ENCODE data around the gene DRC3. TPM values are rescaled to one million over a fixed set of nuclear protein-coding genes. Genes with fewer than 3 reads are reported as not detected.

The DRC3 gene
- total and polyA plus RNA-seq, 2 donors (not counting 3 experiments of a cell fraction or from before 2014, with no cell fraction given), result 1.6 to 2.9 TPM

DNA sequence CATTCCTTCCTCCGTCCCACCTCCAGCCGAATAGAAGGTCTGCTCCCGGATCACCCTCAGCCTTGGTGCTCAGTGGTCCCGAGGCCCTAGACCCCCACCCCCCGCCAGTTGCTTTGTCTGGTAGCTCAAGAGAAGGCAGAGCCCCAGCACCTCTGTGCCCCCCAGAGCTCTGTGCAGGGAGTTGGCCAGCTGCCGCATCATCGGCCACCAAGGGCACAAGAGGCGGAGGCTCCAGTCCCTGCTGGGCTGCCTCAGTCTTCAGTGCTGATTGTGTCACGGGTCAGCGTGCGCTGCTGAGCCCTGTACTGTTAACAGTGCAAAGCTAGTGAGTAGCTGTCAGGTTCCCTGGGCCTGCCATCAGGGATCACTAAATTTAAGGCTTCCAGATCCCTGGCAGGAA lies 92.9 kb downstream of the DRC3 start:
- intact Hi-C loops (cut with micrococcal nuclease) (no loop called here), dilution Hi-C loops (cut with MboI; ENCODE audit: extremely low pct_ligation_motif_present, low sequenced_read_pairs) (no loop called here)
- no peak overlapping the region for H3K27ac ChIP-seq (ENCODE audit: insufficient read depth, low read depth, low read length)
- no TSS peak for BruUV-seq (replicated peaks)
- no peak overlapping the region for H3K9ac ChIP-seq (replicated peaks; ENCODE audit: extremely low read depth, insufficient read depth, low read length)
- CTCF ChIA-PET, result no interaction called here
- no peak overlapping the region for H2AFZ ChIP-seq (ENCODE audit: low read depth, low read length)
- DNase-seq (ENCODE audit: low read depth, low spot score) (no peak), FAIRE-seq (no peak)
- no peaks in the 10 kb centered on the region for H3K9me3 ChIP-seq (replicated peaks; ENCODE audit: control insufficient read depth, insufficient read depth, low read length)
- no peaks in the 10 kb centered on the region for H3K4me1 ChIP-seq (ENCODE audit: control insufficient read depth, extremely low read depth, insufficient read depth, low read length)
- H3K27me3 ChIP-seq (ENCODE audit: control insufficient read depth in 2 of 2, insufficient read depth in 2 of 2, low read length in 2 of 2), result no peaks in the 10 kb centered on the region
- no peak for TF ChIP-seq POLR2AphosphoS5 (IDR thresholded peaks at IDR 0.05; ENCODE audit: insufficient read depth, low read depth, low read length)
- no peak for TF ChIP-seq GATA2 (IDR thresholded peaks at IDR 0.05; ENCODE audit: insufficient read depth, insufficient read length, low read depth, low read length)
- TF ChIP-seq POLR2A (IDR thresholded peaks at IDR 0.05; ENCODE audit: low read depth, low read length), result no peak
- TF ChIP-seq, protein P1, sequence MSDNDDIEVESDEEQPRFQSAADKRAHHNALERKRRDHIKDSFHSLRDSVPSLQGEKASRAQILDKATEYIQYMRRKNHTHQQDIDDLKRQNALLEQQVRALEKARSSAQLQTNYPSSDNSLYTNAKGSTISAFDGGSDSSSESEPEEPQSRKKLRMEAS (IDR thresholded peaks at IDR 0.05; ENCODE audit: insufficient read depth, insufficient read length), result no peak
- H3K4me2 ChIP-seq (ENCODE audit: insufficient read depth, low read length), result no peak overlapping the region
- H3K36me3 ChIP-seq (ENCODE audit: control insufficient read depth in 2 of 2, extremely low read depth in 1 of 2, insufficient read depth in 2 of 2, low read length in 2 of 2), result peaks cover 0 to 16% of the 10 kb centered on the region in 2 experiments
- POLR2A ChIA-PET, result no interaction called here
- no peaks in the 10 kb centered on the region for H3K79me2 ChIP-seq (ENCODE audit: control insufficient read depth, insufficient read depth, low read length)
- no peaks in the 10 kb centered on the region for H3K9me1 ChIP-seq (replicated peaks; ENCODE audit: control insufficient read depth, extremely low read depth, insufficient read depth, low read length)
- no peak overlapping the region for H3K4me3 ChIP-seq (replicated peaks in 1 of 3; ENCODE audit: insufficient read depth in 1 of 3, low read depth in 1 of 3, low read length in 3 of 3)
- H4K20me1 ChIP-seq (replicated peaks; ENCODE audit: control insufficient read depth, extremely low read depth, insufficient read depth, low read length), result no peaks in the 10 kb centered on the region

Other genes with a start within 250 kb of the DRC3 start
- gene SREBF1, start 135.9 kb upstream of the DRC3 start, total RNA-seq, result 109 and 117 TPM in 2 replicates
- 50.4 and 66.3 TPM in 2 replicates for gene SREBF1, start 135.9 kb upstream of the DRC3 start, polyA plus RNA-seq
- 37.6 and 41.5 TPM in 2 replicates for gene TOM1L2, start 462 bp upstream of the DRC3 start, total RNA-seq
- gene TOM1L2, start 462 bp upstream of the DRC3 start, polyA plus RNA-seq, result 31.7 and 36.0 TPM in 2 replicates
- gene ATPAF2, start 66.3 kb downstream of the DRC3 start, total RNA-seq, result 32.1 and 35.7 TPM in 2 replicates
- gene ATPAF2, start 66.3 kb downstream of the DRC3 start, polyA plus RNA-seq, result 23.2 and 27.3 TPM in 2 replicates
- 10.1 and 11.3 TPM in 2 replicates for gene GID4, start 66.5 kb downstream of the DRC3 start, total RNA-seq
- gene GID4, start 66.5 kb downstream of the DRC3 start, polyA plus RNA-seq, result 5.9 and 6.4 TPM in 2 replicates
- 55.4 and 60.4 TPM in 2 replicates for gene DRG2, start 115.1 kb downstream of the DRC3 start, total RNA-seq
- 46.5 and 50.2 TPM in 2 replicates for gene DRG2, start 115.1 kb downstream of the DRC3 start, polyA plus RNA-seq
- gene MYO15A, start 135.9 kb downstream of the DRC3 start, total RNA-seq, result 0.46 and 0.82 TPM in 2 replicates
- gene MYO15A, start 135.9 kb downstream of the DRC3 start, polyA plus RNA-seq, result 0.46 and 0.91 TPM in 2 replicates
- 70.7 and 71.0 TPM in 2 replicates for gene ALKBH5, start 211.0 kb downstream of the DRC3 start, total RNA-seq
- 54.5 and 55.3 TPM in 2 replicates for gene ALKBH5, start 211.0 kb downstream of the DRC3 start, polyA plus RNA-seq